Head of caudate nucleus (tissue), 42 donors: ENCODE results near the gene ANP32D.
"Not testable (repeated sequence)": the region's sequence is repeated elsewhere in the genome, so short reads cannot be mapped to it uniquely, and the experiment has no call there.

Source experiments
- DNase-seq, 42 donors: peaks; one replicate each; pipeline versions ENCODE4 v3.0.0 to v3.0.0-alpha.2; 2020 to 2021; ENCODE audit warnings: mixed read lengths in 7 of 42
- intact Hi-C: fragments of 100-400 bp; cut with DNase I; formaldehyde crosslinking; loops from one replicate; pipeline ENCODE4 v1.15.0; 2022

ANP32D gene

DNA sequence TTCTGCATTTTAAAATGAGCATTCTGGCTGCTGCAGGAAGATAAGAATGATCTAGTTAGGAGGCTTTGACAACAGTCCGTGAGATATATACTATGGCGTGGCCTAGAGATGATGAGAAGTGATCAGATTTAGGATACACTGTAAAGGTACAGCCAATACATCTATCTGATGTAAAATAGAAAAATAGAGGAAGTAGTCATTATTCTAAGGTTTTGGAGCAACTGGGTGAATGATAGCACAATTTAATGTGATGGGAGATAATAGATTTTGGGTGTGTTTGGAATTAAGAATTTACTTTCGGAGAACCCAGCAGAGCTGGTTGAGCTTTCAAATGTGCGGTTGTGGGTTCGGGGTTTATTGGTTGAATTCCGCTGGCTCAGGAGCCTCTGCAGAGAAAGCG, at the start of gene ANP32D:
Gene ANP32D (plus strand): TSS at position 301 of the 400 bp plus-strand sequence. CDS start 106 bp downstream, outside the sequence.
- DNase-seq, result no peak
- intact Hi-C loops, result no loop called here

- no peak for DNase-seq
- intact Hi-C loops, result no loop called here
Observed at GRCh38 chr12:48423171-48423570, 49.2 kb upstream of the ANP32D start.

- intact Hi-C loops, result no loop called here
- no peak for DNase-seq
Observed at GRCh38 chr12:48424644-48425043, 47.7 kb upstream of the ANP32D start.

- DNase-seq, intact Hi-C loops: not testable (repeated sequence)
Observed at GRCh38 chr12:48434016-48434415, 38.3 kb upstream of the ANP32D start.

- intact Hi-C loops, result no loop called here
- DNase-seq, result no peak
Observed at GRCh38 chr12:48441069-48441468, 31.3 kb upstream of the ANP32D start.

DNA sequence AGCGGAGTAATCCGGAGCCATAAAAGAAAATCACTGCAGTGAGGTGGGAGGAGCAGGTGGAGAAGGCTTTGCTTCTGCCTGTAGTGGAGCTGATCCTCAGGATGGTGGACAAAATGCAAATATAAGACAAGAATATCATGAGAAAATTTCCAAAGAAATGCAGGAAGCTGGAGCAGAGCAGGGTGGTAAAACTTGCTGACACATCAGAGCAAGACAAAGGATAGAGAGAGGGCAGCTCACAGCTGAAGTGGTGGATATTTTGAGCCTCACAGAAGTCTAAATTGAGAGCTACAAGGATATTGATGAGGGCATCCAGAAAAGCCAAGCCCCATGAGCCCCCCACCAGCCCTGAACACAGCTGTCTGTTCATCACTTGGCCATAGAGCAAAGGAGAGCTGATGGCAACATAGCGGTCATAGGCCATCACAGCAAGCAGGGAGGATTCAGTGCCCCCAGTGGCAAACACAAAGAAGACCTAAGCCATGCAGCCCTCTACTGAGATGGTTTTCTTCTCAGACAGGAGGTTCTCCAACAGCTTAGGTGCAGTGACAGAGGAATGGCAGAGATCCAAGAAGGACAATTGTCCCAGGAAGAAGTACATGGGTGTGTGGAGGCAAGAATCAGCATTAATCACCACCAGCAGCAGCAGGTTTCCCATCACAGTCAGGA, 30.0 kb upstream of the ANP32D start:
- DNase-seq, result no peak
- intact Hi-C loops, result no loop called here

DNA sequence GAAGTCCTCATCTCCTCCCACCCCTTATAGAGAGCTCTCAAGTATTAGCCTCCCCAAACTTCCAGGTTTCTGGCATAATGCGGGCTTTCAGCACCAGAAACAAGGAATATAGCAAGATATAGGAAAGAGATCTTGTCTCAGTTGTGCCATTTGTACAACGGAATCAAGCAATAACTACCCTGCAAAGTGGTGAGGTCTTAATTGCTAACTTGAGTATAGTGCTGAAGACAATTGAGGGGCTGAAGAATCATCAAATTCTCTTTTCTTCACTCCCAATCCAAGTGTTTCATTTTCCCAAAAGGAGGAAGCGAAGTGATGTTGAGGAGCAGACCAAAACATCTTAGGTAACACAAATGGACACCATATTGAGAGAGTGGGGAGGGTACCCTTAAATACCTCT, 26.8 kb upstream of the ANP32D start:
- DNase-seq, result no peak
- intact Hi-C loops, result no loop called here

- no peak for DNase-seq
- intact Hi-C loops, result no loop called here
Observed at GRCh38 chr12:48446161-48446776, 26.1 kb upstream of the ANP32D start.

DNA sequence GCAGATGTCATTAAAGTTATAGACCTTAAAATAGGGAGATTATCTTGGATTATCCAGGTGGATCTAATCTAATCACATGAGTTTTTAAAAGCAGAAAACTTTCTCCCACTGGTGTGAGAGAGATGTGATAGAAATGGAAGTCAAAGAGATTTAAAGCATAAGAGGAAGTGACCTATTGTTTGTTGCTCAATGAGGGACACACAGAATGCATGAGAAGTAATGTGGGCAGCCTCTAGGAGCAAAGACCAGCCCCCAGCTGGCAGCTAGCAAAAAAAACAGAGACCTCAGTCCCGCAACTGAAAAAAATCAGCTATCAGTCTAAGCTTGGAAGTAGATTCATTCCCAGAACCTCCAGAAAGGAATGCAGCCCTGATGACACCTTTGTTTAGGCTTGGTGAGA, 24.6 kb upstream of the ANP32D start:
- intact Hi-C loops, result no loop called here
- DNase-seq, result no peak

DNA sequence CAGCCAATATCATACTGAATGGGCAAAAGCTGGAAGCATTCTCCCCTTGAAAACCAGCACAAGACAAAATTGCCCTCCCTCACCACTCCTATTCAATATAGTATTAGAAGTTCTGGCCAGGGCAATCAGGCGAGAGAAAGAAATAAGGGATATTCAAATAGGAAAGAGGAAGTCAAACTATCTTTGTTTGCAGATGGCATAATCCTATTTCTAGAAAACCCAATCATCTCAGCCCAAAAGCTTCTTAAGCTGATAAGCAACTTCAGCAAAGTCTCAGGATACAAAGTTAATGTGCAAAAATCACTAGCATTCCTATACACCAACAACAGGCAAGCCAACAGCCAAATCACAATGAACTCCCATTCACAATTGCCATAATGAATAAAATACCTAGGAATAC, 21.0 kb upstream of the ANP32D start:
- intact Hi-C loops, result no loop called here
- no peak for DNase-seq

DNA sequence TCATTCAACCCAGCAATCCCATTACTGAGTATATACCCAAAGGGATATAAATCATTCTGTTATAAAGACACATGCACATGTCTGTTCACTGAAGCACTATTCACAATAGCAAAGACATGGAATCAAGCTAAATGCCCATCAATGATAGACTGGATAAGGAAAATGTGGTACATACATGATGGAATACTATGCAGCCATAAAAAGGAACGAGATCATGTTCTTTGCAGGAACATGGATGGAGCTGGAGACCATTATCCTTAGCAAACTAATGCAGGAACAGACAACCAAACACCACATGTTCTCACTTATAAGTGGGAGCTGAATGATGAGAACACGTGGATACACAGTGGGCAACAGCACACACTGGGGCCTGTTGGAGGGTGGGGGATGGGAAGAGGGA, 19.4 kb upstream of the ANP32D start:
- intact Hi-C loops, result not testable (repeated sequence)

DNA sequence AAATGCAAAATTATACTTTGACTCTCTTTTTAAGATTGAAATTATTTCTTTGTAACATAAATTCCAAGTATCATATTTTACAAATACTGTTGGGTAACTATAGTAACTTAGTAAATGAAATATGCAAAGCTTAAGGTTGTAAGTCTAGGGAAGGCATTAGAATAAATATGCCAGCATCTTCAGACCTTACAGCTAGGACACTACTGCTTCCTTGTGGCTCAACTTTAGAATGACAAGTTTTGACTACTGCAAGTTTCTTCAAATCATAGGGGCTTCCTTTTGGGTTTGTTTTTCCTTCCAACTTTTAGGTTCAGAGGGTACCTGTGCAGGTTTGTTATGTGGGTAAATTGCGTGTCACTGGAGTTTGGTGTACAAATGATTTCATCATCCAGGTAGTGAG, 17.7 kb upstream of the ANP32D start:
- DNase-seq, result no peak
- intact Hi-C loops, result no loop called here

More for the DNA sequence above, 19.4 kb upstream of the ANP32D start:
- DNase-seq, result not testable (repeated sequence)

DNA sequence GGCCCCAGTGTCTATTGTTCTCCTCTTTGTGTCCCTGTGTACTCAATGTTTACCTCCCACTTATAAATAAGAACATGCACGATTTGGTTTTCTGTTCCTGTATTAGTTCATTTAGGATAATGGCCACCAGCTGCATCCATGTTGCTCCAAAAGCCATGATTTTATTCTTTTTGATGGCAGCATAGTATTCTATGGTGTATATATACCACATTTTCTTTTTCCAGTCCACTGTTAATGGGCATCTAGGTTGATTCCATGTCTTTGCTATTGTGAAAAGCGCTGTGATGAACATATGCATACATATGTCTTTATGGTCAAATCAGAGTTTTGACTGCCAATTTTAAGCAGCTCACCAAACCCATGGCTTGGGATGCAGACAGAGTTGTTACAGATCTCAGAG, 17.2 kb upstream of the ANP32D start:
- intact Hi-C loops, result no loop called here
- DNase-seq, result no peak

DNA sequence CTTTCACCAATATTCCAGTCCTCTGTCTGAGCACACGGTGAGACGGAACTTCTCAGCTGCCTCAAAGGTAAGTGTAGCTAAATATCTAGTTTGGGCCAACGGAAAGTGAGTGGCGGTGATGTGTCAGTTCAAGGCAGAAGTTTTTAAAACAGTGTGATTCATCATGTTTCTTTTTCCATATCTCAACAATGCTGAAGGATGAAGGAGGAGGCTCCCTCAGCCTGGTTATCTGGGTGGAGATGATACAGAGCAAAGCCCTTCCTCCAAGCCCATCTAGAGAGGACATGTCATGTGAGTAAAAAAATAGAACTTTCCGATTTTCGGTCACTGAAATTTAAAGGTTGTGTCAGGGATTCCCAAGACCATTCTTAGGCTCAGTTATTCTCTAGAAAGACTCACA, 13.1 kb upstream of the ANP32D start:
- intact Hi-C loops, result no loop called here

GRCh38 chr12:48469027-48469426, 3.3 kb upstream of the ANP32D start:
- intact Hi-C loops, DNase-seq: not testable (repeated sequence)

More for the DNA sequence above, 13.1 kb upstream of the ANP32D start:
- no peak for DNase-seq

- no peak for DNase-seq
- intact Hi-C loops, result no loop called here
Observed at GRCh38 chr12:48473061-48473460, 702 bp downstream of the ANP32D start.

- DNase-seq, intact Hi-C loops: not testable (repeated sequence)
Observed at GRCh38 chr12:48474497-48474896, 2.1 kb downstream of the ANP32D start.

DNA sequence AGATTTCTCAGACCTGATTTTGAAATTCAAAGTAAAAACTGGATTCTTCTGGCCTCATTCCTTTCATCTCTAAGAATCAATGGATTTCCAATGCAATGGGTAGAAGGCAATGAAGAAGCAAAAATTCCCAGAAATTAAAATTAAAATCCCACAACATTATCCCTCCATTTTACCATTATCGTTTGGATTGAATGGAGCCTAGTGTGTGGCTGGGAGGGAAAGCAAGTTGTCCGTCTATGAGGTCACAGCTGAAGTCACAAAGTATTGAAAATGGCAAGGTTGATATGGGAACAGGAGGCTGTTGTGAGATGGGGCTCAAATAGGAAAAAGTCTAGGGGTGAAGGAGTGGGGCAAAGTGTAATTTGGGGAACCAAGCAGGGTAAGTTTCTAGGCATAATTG, 9.8 kb downstream of the ANP32D start, which contains the start of gene C12orf54:
Gene C12orf54 (plus strand): TSS at position 301 of the 400 bp plus-strand sequence. CDS start 799 bp downstream, outside the sequence.
- DNase-seq, result no peak
- intact Hi-C loops, result no loop called here

DNA sequence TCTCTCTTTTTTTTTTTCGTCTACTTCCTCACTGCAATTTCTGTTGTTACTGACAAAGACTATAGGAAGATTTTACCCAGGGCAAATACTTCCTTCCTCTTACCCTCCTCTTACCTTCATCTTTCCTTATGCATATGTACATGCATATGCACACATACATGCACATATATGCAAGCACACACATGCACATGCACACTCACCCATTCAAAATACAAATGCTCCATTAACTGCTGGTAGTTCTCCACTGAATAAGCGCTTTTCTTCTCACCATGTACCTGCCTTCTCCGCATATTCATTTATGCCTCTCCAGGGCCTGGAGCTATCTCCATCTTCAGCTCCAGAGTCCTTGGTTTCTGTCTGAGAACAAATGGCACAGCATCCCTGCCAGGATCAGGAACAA, 10.6 kb downstream of the ANP32D start:
- intact Hi-C loops, result no loop called here
- no peak for DNase-seq

GRCh38 chr12:48486261-48486660, 13.9 kb downstream of the ANP32D start:
- DNase-seq, result no peak
- intact Hi-C loops, result no loop called here

GRCh38 chr12:48486679-48487078, 14.3 kb downstream of the ANP32D start:
- intact Hi-C loops, result no loop called here
- DNase-seq, result no peak
